Cardiac muscle cell (in vitro differentiated cells and primary cell): ENCODE data around the gene NOS1. TPM values are rescaled to one million over a fixed set of nuclear protein-coding genes. Genes with fewer than 3 reads are reported as not detected.

Source experiments
- DNase-seq, 2 donors: peaks; one replicate each; pipeline versions ENCODE4 v3.0.0 to v3.0.0-alpha.2; 2010 to 2017; ENCODE audit warnings: low read depth in 1 of 2, low spot score in 1 of 2
- H3K27ac ChIP-seq: fragments of 200-600 bp; sonication (generic); 2 replicates; pipeline ENCODE4 v1.5.1; 2016
- H3K27me3 ChIP-seq: fragments of 200-600 bp; sonication (generic); 2 replicates; pipeline ENCODE4 v1.6.0; 2016; ENCODE audit warnings: control low read depth
- H3K36me3 ChIP-seq: fragments of 200-600 bp; sonication (generic); 2 replicates; pipeline ENCODE4 v1.5.1; 2016; ENCODE audit warnings: control low read depth
- H3K4me1 ChIP-seq: fragments of 200-600 bp; sonication (generic); 2 replicates; pipeline ENCODE4 v1.8.1; 2017; ENCODE audit warnings: low read depth, mild to moderate bottlenecking, mixed run types
- H3K4me3 ChIP-seq: fragments of 200-600 bp; sonication (generic); 2 replicates; pipeline ENCODE4 v1.5.1; 2016; ENCODE audit warnings: mild to moderate bottlenecking
- H3K9me3 ChIP-seq: fragments of 200-600 bp; sonication (generic); 2 replicates; pipeline ENCODE4 v1.5.1; 2017; ENCODE audit warnings: low read depth, mild to moderate bottlenecking, control low read depth
- polyA plus RNA-seq: library from polyadenylated mRNA; unstranded; fragments of >200 nt; fragmentation: Nextera tagmentation; extraction: Ambion mirVana; gene quantifications from 2 replicates; pipeline ENCODE4 v1.2.1, GENCODE V29; 2016
- total RNA-seq: library from RNA; depleted of rRNA; stranded (reverse); fragments of >200 nt; gene quantifications from 2 replicates; pipeline ENCODE4 v1.2.3, GENCODE V29; 2016
- TF ChIP-seq, protein P1 (sequence below): IDR thresholded peaks from 2 replicates; pipeline ENCODE4 v1.5.1; 2012; ENCODE audit warnings: low read depth, mild to moderate bottlenecking, low read length

NOS1 gene
- total and polyA plus RNA-seq, 2 experiments from 2014 or later: not detected

DNA sequence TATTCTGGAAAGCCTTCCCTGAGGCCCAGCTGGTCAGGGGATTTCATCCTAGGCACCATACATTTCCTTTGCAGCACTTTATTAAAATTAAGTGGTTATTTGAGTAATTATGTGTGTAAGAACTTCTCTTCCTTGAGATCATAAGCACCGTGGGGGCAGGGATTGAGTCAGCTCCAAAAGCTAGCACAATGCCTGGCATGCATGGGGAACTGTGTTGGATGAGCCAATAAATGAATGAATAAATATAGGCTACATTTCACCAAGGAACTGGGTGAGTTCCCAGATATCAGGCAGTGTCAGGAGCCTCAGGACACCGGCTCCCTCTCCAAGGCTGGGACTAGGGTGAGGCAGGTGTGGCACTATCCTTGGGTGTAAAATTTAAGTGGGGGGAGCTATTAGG, 88.3 kb downstream of the NOS1 start:
- H3K27me3 ChIP-seq: no peaks in the 10 kb centered on the region
- no peak for DNase-seq
- no peak overlapping the region for H3K4me3 ChIP-seq
- no peak overlapping the region for H3K27ac ChIP-seq
- H3K9me3 ChIP-seq: no peaks in the 10 kb centered on the region
- no peaks in the 10 kb centered on the region for H3K4me1 ChIP-seq
- H3K36me3 ChIP-seq: no peaks in the 10 kb centered on the region
- TF ChIP-seq, protein P1, sequence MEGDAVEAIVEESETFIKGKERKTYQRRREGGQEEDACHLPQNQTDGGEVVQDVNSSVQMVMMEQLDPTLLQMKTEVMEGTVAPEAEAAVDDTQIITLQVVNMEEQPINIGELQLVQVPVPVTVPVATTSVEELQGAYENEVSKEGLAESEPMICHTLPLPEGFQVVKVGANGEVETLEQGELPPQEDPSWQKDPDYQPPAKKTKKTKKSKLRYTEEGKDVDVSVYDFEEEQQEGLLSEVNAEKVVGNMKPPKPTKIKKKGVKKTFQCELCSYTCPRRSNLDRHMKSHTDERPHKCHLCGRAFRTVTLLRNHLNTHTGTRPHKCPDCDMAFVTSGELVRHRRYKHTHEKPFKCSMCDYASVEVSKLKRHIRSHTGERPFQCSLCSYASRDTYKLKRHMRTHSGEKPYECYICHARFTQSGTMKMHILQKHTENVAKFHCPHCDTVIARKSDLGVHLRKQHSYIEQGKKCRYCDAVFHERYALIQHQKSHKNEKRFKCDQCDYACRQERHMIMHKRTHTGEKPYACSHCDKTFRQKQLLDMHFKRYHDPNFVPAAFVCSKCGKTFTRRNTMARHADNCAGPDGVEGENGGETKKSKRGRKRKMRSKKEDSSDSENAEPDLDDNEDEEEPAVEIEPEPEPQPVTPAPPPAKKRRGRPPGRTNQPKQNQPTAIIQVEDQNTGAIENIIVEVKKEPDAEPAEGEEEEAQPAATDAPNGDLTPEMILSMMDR: no peak

DNA sequence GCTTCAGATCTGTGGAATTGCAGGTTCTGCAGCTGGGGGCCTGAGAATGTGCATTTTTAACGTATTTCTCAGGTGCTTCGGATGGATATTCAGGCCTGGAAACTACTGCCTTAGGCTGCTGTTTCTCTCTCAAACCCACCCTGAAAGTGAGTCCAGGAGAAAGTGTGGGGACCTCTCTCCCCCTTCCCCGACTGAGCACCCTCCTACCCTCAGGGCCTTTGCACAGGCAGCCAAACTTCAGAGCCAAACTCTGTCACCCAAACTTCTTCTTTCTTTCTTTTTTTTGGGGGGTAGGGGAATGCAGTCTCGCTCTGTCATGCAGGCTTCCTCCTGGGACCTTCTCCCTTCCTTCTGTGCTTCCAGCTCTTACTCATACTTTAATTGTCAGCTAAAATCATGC, 88.7 kb downstream of the NOS1 start:
- H3K4me1 ChIP-seq: no peaks in the 10 kb centered on the region
- no peaks in the 10 kb centered on the region for H3K9me3 ChIP-seq
- no peak overlapping the region for H3K27ac ChIP-seq
- H3K4me3 ChIP-seq: no peak overlapping the region
- no peaks in the 10 kb centered on the region for H3K27me3 ChIP-seq
- H3K36me3 ChIP-seq: no peaks in the 10 kb centered on the region
- no peak for DNase-seq
- TF ChIP-seq, protein P1: no peak

DNA sequence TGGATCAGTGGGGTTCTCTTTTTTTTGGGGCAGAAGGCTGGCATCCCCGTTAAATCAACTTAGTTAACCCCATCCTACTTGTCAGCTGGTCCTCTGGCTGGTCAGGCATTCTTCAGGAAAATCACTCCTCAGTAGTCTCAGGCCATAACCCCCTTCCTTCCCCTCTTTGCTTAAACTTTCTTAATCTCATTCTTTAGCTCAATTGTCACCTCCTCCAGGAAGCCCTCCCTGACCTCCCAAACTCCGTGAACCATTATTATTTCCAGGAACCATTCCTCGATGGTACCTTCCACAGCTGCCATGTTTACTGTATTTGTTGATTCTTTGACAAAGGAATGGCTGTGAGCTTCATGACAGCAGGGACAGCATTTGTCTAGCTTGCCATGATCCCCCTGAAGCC, 98.7 kb downstream of the NOS1 start:
- no peaks in the 10 kb centered on the region for H3K27me3 ChIP-seq
- TF ChIP-seq, protein P1: no peak
- H3K9me3 ChIP-seq: no peaks in the 10 kb centered on the region
- no peaks in the 10 kb centered on the region for H3K36me3 ChIP-seq
- H3K4me3 ChIP-seq: no peak overlapping the region
- DNase-seq: no peak
- H3K27ac ChIP-seq: no peak overlapping the region
- no peaks in the 10 kb centered on the region for H3K4me1 ChIP-seq

DNA sequence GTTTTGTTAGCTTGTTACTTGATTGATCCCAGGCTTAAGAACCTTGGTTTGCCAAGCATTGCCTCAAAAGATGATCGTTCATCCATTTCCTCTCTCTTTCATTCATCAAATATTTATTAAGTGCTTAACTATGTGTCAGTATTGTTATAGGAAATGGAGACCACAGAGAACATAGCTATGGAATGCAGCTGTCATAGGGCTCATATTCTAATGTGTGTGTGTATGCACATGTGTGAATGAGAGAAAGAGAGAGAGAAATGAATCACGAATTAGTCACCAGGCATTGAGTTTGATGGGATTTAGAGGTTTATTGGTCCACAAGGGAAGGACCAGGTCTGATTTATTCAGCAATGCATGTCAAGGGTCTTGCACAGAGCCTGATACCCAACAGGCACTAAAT, 100.2 kb downstream of the NOS1 start:
- no peak for DNase-seq

DNA sequence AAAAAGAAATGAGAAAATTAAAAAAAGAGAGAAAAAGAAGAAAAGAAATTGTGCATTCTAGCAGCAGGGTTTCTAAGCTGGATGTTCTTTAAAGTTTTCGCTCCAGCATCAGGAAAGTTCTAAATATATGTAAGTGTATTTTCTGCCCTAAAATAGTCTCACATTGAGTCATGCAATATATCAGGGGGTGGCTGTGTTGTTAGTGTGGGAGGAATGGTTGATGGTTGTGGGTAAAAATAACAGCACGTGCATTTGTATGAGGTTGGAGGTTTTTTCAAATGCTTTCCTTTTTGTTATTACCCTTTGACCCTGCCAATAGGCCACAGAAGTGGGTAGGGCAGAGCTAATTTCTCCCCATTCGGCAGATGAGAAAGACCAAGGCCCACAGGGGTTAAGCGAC, 106.0 kb downstream of the NOS1 start:
- TF ChIP-seq, protein P1: no peak
- H3K27me3 ChIP-seq: no peaks in the 10 kb centered on the region
- H3K9me3 ChIP-seq: no peaks in the 10 kb centered on the region
- no peaks in the 10 kb centered on the region for H3K36me3 ChIP-seq
- no peak overlapping the region for H3K4me3 ChIP-seq
- H3K4me1 ChIP-seq: no peaks in the 10 kb centered on the region
- DNase-seq: no peak
- no peak overlapping the region for H3K27ac ChIP-seq

More for the DNA sequence above, 100.2 kb downstream of the NOS1 start:
- Histone ChIP-seq H3K4me3 (no peak overlapping the region), H3K9me3 (no peaks in the 10 kb centered on the region), H3K27me3 (no peaks in the 10 kb centered on the region), H3K36me3 (no peaks in the 10 kb centered on the region), H3K4me1 (no peaks in the 10 kb centered on the region), H3K27ac (no peak overlapping the region)
- TF ChIP-seq, protein P1: no peak

DNA sequence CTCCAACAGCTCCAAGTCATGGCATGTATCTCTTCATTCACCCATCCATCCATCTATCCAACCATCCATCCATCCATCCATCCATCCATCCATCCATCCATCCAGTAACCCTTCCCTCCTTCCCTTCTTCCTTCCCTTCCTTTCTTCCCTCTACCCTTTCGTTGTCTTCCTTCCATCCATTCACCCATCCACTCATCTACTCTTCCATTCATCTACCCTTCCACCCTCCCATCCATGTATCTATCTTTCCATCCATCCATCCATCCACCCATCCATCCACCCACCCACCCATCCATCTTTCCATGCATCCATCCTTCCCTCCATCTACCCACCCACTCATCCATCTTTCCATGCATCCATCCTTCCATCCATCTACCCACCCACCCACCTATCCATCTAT, 117.9 kb downstream of the NOS1 start:
- no peaks in the 10 kb centered on the region for H3K36me3 ChIP-seq
- no peak for DNase-seq
- TF ChIP-seq, protein P1: no peak
- H3K9me3 ChIP-seq: no peaks in the 10 kb centered on the region
- H3K27me3 ChIP-seq: no peaks in the 10 kb centered on the region
- H3K4me1 ChIP-seq: no peaks in the 10 kb centered on the region
- H3K27ac ChIP-seq: no peak overlapping the region
- no peak overlapping the region for H3K4me3 ChIP-seq
